AG04450 (cell line): ENCODE data around the gene EHD2. TPM values are rescaled to one million over a fixed set of nuclear protein-coding genes. Genes with fewer than 3 reads are reported as not detected.

Experiments used
- CTCF ChIA-PET: fragments of 300-600, 350-600 bp; formaldehyde crosslinking; extraction: SDS; loops from one replicate; lab custom pipeline; 2022; ENCODE audit warnings: antibody characterized with exemption, inconsistent platforms; lab: Charles Lee
- POLR2A ChIA-PET: fragments of 350-600 bp; formaldehyde crosslinking; extraction: SDS; loops from one replicate; lab custom pipeline; 2021; ENCODE audit warnings: antibody characterized with exemption, inconsistent platforms; lab: Yijun Ruan, JAX
- DNase-seq: peaks from one replicate; pipeline ENCODE4 v3.0.0-alpha.2; 2011; ENCODE audit warnings: low read depth, low spot score
- H3K27ac ChIP-seq: one replicate; pipeline ENCODE4 v1.5.1; 2012; ENCODE audit warnings: low read depth, low read length, control low read depth
- H3K27me3 ChIP-seq: one replicate; pipeline ENCODE4 v1.6.0; 2012; ENCODE audit warnings: low read length; ENCODE audit not compliant: control insufficient read depth, insufficient read depth
- H3K4me3 ChIP-seq: 2 replicates; pipeline ENCODE4 v1.5.1; 2011; ENCODE audit warnings: mild to moderate bottlenecking, low read depth, low read length, control low read depth
- H3K9me3 ChIP-seq: 2 replicates; pipeline ENCODE4 v1.5.1; 2012; ENCODE audit warnings: low read length; ENCODE audit not compliant: control insufficient read depth, insufficient read depth
- CTCF ChIP-seq: IDR thresholded peaks from 2 replicates; pipeline ENCODE4 v1.5.1; 2011; ENCODE audit warnings: low read depth, low read length, control low read depth, inconsistent platforms
- polyA plus RNA-seq: library from polyadenylated mRNA; depleted of rRNA; stranded (reverse); fragments of >200 nt; gene quantifications from 2 replicates; pipeline ENCODE4 v1.2.3, GENCODE V29; 2011; rRNA removed
- small RNA-seq: library from RNA; depleted of rRNA; stranded (forward); fragments of <200 nt; gene quantifications from one replicate; pipeline ENCODE3, GENCODE V24; 2012; ENCODE audit warnings: low read depth; ENCODE audit not compliant: insufficient read length

EHD2 gene
- polyA plus RNA-seq, 1 experiment, result 84.0 TPM

GRCh38 chr19:47790398-47790814 lies 77.2 kb downstream of the EHD2 start:
- Histone ChIP-seq H3K4me3 (no peak overlapping the region), H3K9me3 (no peaks in the 10 kb centered on the region), H3K27me3 (no peaks in the 10 kb centered on the region), H3K27ac (no peak overlapping the region)
- peak; percentile 86 for TF ChIP-seq CTCF
- POLR2A ChIA-PET, result no interaction called here
- no peak for DNase-seq
- CTCF ChIA-PET, result interaction anchor here (0.6 to 1.4 kb wide), 10 partner anchors 9 to 609 kb away, joined by 3 to 8 read pairs (median 4); no protein-coding TSS in a partner anchor

- H3K27me3 ChIP-seq, result no peaks in the 10 kb centered on the region
- H3K27ac ChIP-seq, result no peak overlapping the region
- POLR2A ChIA-PET, result no interaction called here
- no peak overlapping the region for H3K4me3 ChIP-seq
- no peak for TF ChIP-seq CTCF
- H3K9me3 ChIP-seq, result no peaks in the 10 kb centered on the region
- DNase-seq, result no peak
- CTCF ChIA-PET, result interaction anchor here (0.7 to 2.0 kb wide), 4 partner anchors 13 to 356 kb away, joined by 3 to 10 read pairs (median 3); no protein-coding TSS in a partner anchor
Observed at GRCh38 chr19:47792616-47793015, 79.4 kb downstream of the EHD2 start.

Small RNA genes lying within 50 kb of the gene (small RNA-seq; reads per million reads assigned to genes)
- not detected for gene SNORD23

Other genes with a start within 250 kb of the EHD2 start
- gene SLC8A2, start 241.5 kb upstream of the EHD2 start, polyA plus RNA-seq, result 0.05 TPM in 1 of 2 replicates, not detected in the other
- 5.7 and 7.4 TPM in 2 replicates for gene KPTN, start 229.2 kb upstream of the EHD2 start, polyA plus RNA-seq
- gene NAPA, start 198.4 kb upstream of the EHD2 start, polyA plus RNA-seq, result 84.1 and 102 TPM in 2 replicates
- not detected in 2 replicates for gene ZNF541, start 140.3 kb upstream of the EHD2 start, polyA plus RNA-seq
- 0.65 and 0.72 TPM in 2 replicates for gene BICRA, start 104.3 kb upstream of the EHD2 start, polyA plus RNA-seq
- gene NOP53, start 32.1 kb downstream of the EHD2 start, polyA plus RNA-seq, result 114 and 123 TPM in 2 replicates
- gene SELENOW, start 65.3 kb downstream of the EHD2 start, polyA plus RNA-seq, result 177 and 221 TPM in 2 replicates
- not detected in 2 replicates for gene TPRX1, start 91.1 kb downstream of the EHD2 start, polyA plus RNA-seq
- gene CRX, start 108.5 kb downstream of the EHD2 start, polyA plus RNA-seq, result not detected in 2 replicates
- not detected in 2 replicates for gene TPRX2, start 145.8 kb downstream of the EHD2 start, polyA plus RNA-seq
- gene SULT2A1, start 172.9 kb downstream of the EHD2 start, polyA plus RNA-seq, result not detected in 2 replicates